Measurements from ENCODE around the gene SPATA31D4. TPM values are rescaled to one million over a fixed set of nuclear protein-coding genes. Genes with fewer than 3 reads are reported as not detected.

Gene SPATA31D4
- total RNA-seq, 1 donor from 2014 or later, result not detected

Other genes with a start within 250 kb of the SPATA31D4 start
- 58.5 TPM for gene TLE1, start 238.9 kb upstream of the SPATA31D4 start, total RNA-seq
- gene SPATA31D3, start 15.1 kb downstream of the SPATA31D4 start, total RNA-seq, result not detected
- gene SPATA31D1, start 60.3 kb downstream of the SPATA31D4 start, total RNA-seq, result not detected

Measured in ascending aorta (tissue), 1 donor.